NCI-H2171 (cell line): Measurements from ENCODE around the gene ELF4.

Experiments
- DNase-seq: peaks from one replicate; lab custom pipeline; 2025; lab: John Stamatoyannopoulos, UW

ELF4 gene

GRCh38 chrX:130114141-130114588 is 3.9 kb upstream of the ELF4 start:
- no peak for DNase-seq

GRCh38 chrX:130111220-130112154 is 1.2 kb upstream of the ELF4 start:
- DNase-seq = no peak

DNA sequence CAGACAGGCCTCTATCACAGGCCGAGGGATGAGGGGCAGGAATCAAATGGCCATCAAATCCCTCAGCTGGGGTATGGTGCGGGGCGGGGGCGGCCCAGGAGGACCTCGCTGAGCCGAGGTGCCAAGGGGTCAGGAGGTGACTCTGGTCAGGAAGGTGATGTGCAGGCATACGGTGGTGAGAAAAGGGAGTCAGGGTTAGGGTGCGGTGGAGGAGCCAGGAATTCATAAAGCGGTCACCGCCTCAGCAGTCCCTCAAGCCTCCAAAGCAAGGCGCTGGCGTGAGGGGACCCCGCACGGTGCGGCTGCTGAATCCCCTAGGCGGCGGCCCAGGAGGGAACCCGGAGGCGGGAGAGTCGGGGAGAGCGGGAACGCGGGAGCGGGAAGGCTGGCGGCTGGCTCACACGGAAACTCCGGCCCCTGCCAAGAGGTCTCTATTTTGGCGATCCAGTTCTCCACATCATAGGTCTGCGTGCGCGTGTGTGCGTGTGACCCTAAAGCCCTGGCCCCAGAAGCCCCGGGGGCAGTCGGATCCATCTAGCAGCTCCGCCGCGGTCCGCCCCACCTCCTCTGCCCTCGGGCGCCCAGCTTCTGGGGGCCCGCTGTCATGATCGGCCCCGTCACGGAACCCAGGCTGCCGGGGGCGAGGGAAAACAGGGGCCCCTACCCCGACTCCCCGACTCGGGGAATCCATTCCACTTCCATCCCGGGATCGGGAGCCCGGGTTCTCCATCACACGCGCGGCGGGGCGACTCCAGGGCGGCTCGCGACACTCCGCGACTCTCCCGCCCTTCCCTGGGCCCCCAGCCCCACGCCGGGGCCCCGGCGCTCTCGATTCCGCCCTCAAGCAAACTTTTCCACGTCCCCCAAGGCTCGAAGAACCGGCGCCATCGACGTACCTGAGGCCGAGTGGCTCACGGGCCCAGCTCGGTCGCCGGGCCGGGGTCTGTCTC is 593 bp downstream of the ELF4 start:
- peak; percentile 16 for DNase-seq

DNA sequence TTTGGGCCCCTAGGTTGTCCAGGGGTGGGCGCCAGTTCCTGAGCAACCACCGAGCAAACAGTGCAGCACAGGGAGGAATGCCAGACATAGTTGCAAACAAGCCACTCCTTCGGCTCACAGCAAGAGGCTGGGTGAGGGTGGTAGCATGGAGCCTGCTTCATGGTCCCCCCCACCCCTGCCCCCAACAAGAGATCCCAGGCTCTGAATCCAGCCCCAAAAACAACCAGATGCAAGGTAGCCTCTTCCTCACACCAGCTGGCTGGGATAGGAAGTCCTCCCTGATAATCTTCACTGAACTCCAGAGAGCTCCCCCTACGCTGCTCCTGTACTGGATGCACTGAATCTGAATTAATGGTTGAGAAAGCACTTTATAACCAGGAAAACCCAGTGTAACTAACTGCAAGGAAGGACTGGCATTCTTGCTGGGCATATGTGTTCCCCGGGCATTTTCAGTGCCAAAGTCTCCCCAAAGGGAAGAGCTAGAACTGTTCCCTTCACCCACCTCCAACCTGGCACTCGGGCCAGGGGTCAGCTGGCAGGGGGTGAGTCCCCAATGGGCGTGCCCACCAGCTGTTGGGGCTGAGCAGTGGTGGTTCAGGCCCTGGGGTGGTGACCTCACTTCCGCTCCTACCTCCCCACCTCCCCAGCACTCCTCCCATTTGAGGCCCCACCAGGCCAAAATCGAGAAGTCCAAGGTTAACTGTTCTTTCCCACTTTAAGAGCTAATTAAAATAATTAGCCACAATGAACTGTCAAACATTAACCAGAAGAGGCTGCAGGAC is 1.5 kb downstream of the ELF4 start:
- DNase-seq = no peak

GRCh38 chrX:130106071-130106470 is 4.2 kb downstream of the ELF4 start:
- no peak for DNase-seq

GRCh38 chrX:130105244-130105643 is 5.1 kb downstream of the ELF4 start:
- no peak for DNase-seq

- no peak for DNase-seq
Measured at GRCh38 chrX:130103605-130104004, 6.7 kb downstream of the ELF4 start.

GRCh38 chrX:130100180-130100579 is 10.1 kb downstream of the ELF4 start:
- DNase-seq = no peak

DNA sequence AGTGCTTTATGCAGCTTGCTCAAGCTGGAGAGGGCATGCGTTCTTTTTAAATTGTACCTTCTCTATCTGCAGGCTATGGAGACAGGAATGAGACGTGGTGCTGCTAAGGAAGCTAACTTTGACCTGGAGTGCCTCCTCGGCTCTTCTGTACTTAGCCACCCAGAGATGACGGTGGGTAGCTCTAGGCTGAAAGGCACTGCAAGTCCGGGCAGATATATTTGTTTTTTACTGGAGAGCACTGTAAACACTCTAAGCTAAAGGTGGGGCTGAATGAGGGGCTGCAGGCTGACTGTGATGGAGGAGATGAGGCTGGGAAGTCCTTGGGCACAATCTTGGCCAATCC is 12.1 kb downstream of the ELF4 start:
- DNase-seq = no peak

- no peak for DNase-seq
Measured at GRCh38 chrX:130097507-130098209, 12.6 kb downstream of the ELF4 start.

- DNase-seq = no peak
Measured at GRCh38 chrX:130095249-130096030, 14.9 kb downstream of the ELF4 start.

DNA sequence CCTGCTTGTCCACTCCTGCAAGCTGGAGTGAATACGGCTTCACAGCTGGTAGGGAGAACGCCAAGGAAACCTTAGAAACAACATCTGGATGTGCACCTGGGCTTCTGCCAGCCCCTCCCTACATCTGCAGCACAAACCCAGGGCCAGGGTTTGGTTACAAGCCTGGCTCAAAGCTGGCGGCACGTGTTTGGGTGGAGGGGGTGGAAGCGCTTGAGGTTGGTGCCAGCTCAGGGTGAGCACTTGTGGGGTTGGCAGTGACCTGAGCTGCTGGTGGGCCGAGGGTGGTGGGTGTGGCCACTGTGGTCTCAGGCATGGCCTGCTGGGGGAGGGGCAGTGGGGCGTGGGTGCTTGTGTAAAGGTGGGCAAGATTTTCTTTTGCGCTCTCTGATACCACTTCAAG is 15.6 kb downstream of the ELF4 start:
- DNase-seq = peak; percentile 14

DNA sequence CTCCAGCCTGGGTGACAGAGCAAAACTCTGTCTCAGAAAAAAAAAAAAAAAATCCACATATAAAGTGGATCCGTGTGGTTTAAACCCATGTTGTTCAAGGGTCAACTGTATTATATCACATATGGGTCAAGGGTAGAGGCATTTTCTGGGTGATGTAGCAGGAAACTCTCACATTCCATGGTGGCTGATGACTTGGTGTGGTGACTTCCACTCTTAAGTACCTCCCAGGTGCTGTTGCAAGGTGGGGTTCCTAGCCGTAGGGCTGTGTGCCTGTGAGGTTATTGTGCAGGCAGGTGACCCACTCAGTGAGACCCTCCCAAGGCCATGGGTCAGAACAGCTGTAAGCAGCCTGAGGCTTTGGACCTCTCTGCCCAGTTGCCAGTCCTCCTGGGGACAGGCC is 17.0 kb downstream of the ELF4 start:
- DNase-seq = no peak

DNA sequence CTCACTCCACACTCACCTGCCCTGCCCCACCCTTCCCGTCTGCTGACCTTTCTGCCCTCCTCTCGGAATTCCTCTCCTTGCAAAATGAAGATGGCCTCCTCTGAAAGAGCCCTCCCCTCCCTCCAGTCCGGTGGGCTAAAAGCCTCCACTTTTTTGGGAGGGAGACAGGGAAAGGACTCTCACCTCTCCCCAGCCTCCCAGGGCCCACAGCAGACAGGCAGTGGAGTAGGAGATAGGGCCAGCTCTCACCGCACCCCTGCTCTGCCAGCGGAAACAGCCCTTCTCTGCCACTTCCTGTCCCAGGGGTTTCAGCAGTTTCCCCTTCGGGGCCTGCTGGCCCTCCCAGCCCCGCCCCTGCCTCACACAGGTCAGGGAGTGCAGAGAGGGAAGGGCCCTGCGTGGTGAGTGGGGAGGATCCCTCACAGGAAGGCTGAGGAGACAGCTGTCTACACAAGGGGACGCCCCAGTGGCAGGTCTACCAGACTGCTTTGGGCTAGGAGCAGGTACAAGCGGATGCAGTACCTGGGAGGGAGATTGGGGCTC is 18.2 kb downstream of the ELF4 start:
- DNase-seq = no peak

DNA sequence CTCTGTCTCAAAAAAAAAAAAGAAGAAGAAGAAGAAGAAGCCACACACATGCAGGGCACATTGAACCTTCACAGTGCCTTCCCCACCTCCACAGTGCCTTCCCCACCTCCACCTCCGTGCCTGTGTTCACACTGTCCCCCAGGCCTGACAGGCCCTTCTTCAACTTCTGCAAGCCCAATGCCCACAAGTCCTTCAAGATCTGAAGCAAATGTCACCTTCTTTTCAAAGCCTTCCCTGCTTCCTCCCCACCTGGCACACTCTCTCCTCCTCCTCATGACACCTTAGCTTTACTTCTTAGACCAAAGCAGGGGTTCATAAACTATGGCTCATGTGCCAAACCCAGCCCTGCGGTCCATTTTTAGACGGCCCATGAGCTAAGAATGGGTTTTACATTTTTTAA is 19.9 kb downstream of the ELF4 start:
- DNase-seq = no peak

GRCh38 chrX:130086447-130087206 is 23.7 kb downstream of the ELF4 start:
- no peak for DNase-seq

GRCh38 chrX:130085551-130086446 is 24.5 kb downstream of the ELF4 start:
- DNase-seq = no peak

GRCh38 chrX:130084631-130085237 is 25.6 kb downstream of the ELF4 start:
- DNase-seq = no peak
